HG02763 (cell line): ENCODE data around the gene GPR156.

Source experiments
- ATAC-seq: cut with Tn5 transposase; IDR thresholded peaks from one replicate; pipeline ENCODE4 v1.9.1; 2021; ENCODE audit warnings: mild to moderate bottlenecking, moderate library complexity; ENCODE audit not compliant: unreplicated experiment

GPR156 gene

GRCh38 chr3:120198305-120198878, 86.6 kb downstream of the GPR156 start:
- ATAC-seq = no peak

GRCh38 chr3:120196812-120197211, 88.2 kb downstream of the GPR156 start:
- no peak for ATAC-seq

GRCh38 chr3:120196333-120196732, 88.7 kb downstream of the GPR156 start:
- ATAC-seq = no peak

GRCh38 chr3:120193554-120193953, 91.5 kb downstream of the GPR156 start:
- no peak for ATAC-seq

GRCh38 chr3:120192579-120192978, 92.4 kb downstream of the GPR156 start:
- no peak for ATAC-seq

- no peak for ATAC-seq
Measured at GRCh38 chr3:120192159-120192558, 92.9 kb downstream of the GPR156 start.

- no peak for ATAC-seq
Measured at GRCh38 chr3:120182613-120183511, 102.2 kb downstream of the GPR156 start.

GRCh38 chr3:120181632-120182031, 103.4 kb downstream of the GPR156 start:
- no peak for ATAC-seq

GRCh38 chr3:120180731-120181412, 104.2 kb downstream of the GPR156 start:
- no peak for ATAC-seq

GRCh38 chr3:120177707-120178306, 107.2 kb downstream of the GPR156 start:
- ATAC-seq = no peak

GRCh38 chr3:120177151-120177550, 107.9 kb downstream of the GPR156 start:
- ATAC-seq = no peak

- ATAC-seq = no peak
Measured at GRCh38 chr3:120174811-120175539, 110.0 kb downstream of the GPR156 start.

GRCh38 chr3:120173056-120173675, 111.9 kb downstream of the GPR156 start:
- no peak for ATAC-seq

GRCh38 chr3:120172070-120172469, 113.0 kb downstream of the GPR156 start:
- no peak for ATAC-seq

GRCh38 chr3:120171134-120171873, 113.7 kb downstream of the GPR156 start:
- no peak for ATAC-seq

GRCh38 chr3:120170223-120170622, 114.8 kb downstream of the GPR156 start:
- ATAC-seq = no peak

- no peak for ATAC-seq
Measured at GRCh38 chr3:120169407-120169806, 115.6 kb downstream of the GPR156 start.

GRCh38 chr3:120168611-120169010, 116.4 kb downstream of the GPR156 start:
- no peak for ATAC-seq

- no peak for ATAC-seq
Measured at GRCh38 chr3:120168038-120168437, 117.0 kb downstream of the GPR156 start.

- no peak for ATAC-seq
Measured at GRCh38 chr3:120167488-120167887, 117.5 kb downstream of the GPR156 start.
